ENCODE data around the gene ZBTB16. TPM values are rescaled to one million over a fixed set of nuclear protein-coding genes. Genes with fewer than 3 reads are reported as not detected.

The ZBTB16 gene
- total RNA-seq, 1 donor from 2014 or later, result 64.5 TPM

GRCh38 chr11:114263513-114264170 lies 204.1 kb downstream of the ZBTB16 start:
- no peaks in the 10 kb centered on the region for H3K9me3 ChIP-seq (replicated peaks)
- TF ChIP-seq, protein P1, sequence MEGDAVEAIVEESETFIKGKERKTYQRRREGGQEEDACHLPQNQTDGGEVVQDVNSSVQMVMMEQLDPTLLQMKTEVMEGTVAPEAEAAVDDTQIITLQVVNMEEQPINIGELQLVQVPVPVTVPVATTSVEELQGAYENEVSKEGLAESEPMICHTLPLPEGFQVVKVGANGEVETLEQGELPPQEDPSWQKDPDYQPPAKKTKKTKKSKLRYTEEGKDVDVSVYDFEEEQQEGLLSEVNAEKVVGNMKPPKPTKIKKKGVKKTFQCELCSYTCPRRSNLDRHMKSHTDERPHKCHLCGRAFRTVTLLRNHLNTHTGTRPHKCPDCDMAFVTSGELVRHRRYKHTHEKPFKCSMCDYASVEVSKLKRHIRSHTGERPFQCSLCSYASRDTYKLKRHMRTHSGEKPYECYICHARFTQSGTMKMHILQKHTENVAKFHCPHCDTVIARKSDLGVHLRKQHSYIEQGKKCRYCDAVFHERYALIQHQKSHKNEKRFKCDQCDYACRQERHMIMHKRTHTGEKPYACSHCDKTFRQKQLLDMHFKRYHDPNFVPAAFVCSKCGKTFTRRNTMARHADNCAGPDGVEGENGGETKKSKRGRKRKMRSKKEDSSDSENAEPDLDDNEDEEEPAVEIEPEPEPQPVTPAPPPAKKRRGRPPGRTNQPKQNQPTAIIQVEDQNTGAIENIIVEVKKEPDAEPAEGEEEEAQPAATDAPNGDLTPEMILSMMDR (IDR thresholded peaks at IDR 0.05; ENCODE audit: borderline replicate concordance), result no peak
- H3K27ac ChIP-seq (replicated peaks), result no peak overlapping the region
- H3K27me3 ChIP-seq (ENCODE audit: low read depth), result no peaks in the 10 kb centered on the region
- no peaks in the 10 kb centered on the region for H3K36me3 ChIP-seq
- H3K4me1 ChIP-seq, result peaks cover 41% of the 10 kb centered on the region
- intact Hi-C loops (cut with micrococcal nuclease), result loop anchor here (2.0 kb wide), 2 partner anchors 269 to 367 kb away; no protein-coding TSS in a partner anchor
- H3K4me3 ChIP-seq, result no peak overlapping the region
- DNase-seq, result no peak

DNA sequence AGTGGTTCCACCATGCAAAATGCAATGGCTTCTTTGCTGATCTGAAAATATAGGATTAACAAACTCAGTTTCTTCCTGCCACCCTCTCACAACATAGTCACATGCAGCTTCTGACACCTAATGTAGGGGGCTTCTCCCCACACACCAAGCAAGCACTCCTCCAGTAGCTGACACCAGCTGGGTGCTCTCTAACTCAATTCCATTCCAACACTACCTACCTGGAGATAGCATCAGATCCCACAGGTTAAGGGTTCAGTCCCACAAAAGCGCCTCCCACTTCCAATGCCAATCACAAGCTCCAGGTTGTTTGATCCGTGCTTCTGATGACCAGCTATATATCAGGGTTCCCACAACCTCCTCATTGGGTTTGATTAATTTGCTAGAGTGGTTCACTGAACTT lies 204.9 kb downstream of the ZBTB16 start:
- H3K36me3 ChIP-seq, result no peaks in the 10 kb centered on the region
- no peaks in the 10 kb centered on the region for H3K27me3 ChIP-seq (ENCODE audit: low read depth)
- no peaks in the 10 kb centered on the region for H3K9me3 ChIP-seq (replicated peaks)
- DNase-seq, result no peak
- peaks cover 38% of the 10 kb centered on the region for H3K4me1 ChIP-seq
- intact Hi-C loops (cut with micrococcal nuclease), result no loop called here
- TF ChIP-seq, protein P1 (IDR thresholded peaks at IDR 0.05; ENCODE audit: borderline replicate concordance), result no peak
- no peak overlapping the region for H3K4me3 ChIP-seq
- H3K27ac ChIP-seq (replicated peaks), result no peak overlapping the region

DNA sequence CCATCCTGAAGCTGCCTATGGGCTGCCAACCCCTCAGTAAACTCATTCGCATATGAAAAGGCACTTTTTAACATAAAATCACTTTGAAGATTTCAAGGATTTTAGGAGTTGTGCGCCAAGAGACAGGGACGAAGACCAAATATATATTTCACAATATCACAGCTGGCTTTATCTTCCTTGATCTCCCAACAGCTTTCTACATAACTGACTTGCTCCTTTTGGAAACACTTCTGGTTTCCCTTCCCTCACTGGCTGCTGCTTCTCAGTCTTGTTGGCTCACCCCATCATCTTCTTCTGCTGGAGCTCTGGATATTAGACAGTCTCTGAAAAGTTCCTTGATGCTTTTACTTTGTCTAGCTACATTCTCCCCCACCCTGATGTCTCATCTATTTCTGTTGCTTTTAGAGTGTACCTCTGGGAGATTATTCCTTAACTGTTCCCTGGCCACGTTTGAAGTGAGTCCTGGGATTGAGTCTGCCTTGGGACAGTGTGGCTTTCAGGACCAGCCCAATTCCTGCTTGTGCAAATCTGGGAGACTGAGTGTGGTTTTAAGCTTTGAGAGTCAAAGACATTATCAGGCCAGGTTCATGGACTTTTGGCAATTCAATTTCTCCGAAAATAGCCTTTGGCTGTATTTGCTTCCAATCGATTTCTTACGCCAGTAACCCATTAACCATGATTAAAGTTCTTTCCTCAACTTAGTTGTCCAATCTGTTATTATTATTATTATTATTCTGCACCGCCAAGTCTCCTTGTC lies 205.8 kb downstream of the ZBTB16 start:
- Histone ChIP-seq H3K4me1 (peaks cover 29% of the 10 kb centered on the region), H3K36me3 (peaks cover 2% of the 10 kb centered on the region), H3K27ac (replicated peaks) (no peak overlapping the region), H3K9me3 (replicated peaks) (no peaks in the 10 kb centered on the region), H3K4me3 (no peak overlapping the region), H3K27me3 (ENCODE audit: low read depth) (no peaks in the 10 kb centered on the region)
- TF ChIP-seq, protein P1 (IDR thresholded peaks at IDR 0.05; ENCODE audit: borderline replicate concordance), result no peak
- intact Hi-C loops (cut with micrococcal nuclease), result no loop called here
- no peak for DNase-seq

GRCh38 chr11:114269498-114269897 lies 210.0 kb downstream of the ZBTB16 start:
- TF ChIP-seq, protein P1 (IDR thresholded peaks at IDR 0.05; ENCODE audit: borderline replicate concordance), result no peak
- H3K27ac ChIP-seq (replicated peaks), result no peak overlapping the region
- H3K9me3 ChIP-seq (replicated peaks), result no peaks in the 10 kb centered on the region
- peaks cover 6% of the 10 kb centered on the region for H3K36me3 ChIP-seq
- H3K27me3 ChIP-seq (ENCODE audit: low read depth), result peaks cover 11% of the 10 kb centered on the region
- DNase-seq, result no peak
- no peak overlapping the region for H3K4me3 ChIP-seq
- intact Hi-C loops (cut with micrococcal nuclease), result no loop called here
- peaks cover 5% of the 10 kb centered on the region for H3K4me1 ChIP-seq

DNA sequence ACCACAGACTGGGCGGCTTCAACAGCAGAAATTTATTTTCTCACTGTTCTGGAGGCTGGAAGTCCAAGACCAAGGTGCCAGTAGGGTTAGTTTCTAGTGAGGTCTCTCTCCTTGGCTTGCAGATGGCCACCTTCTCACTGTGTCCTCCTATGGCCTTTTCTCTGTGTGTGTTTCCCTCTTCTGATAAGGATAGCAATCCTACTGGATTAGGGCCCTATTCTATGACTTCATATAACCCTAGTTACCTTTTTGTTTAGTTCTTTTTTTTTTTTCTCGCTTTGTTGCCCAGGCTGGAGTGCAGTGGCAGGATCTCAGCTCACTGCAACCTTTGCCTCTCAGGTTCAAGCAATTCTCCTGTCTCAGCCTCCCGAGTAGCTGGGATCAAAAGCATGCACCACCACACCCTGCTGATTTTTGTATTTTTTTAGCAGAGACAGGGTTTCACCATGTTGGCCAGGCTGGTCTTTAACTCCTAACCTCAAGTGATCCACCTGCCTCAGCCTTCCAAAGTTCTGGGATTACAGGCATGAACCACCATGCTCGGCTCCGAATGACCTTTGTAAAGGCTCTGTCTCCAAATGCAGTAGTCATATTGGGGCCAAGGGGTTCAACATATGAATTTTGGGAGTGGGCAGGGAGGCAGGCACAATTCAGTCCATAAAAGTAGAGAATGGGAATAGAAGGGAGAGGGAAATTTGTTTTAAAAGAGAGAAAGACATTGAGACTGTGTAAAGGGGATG lies 211.2 kb downstream of the ZBTB16 start:
- TF ChIP-seq, protein P1 (IDR thresholded peaks at IDR 0.05; ENCODE audit: borderline replicate concordance), result no peak
- intact Hi-C loops (cut with micrococcal nuclease), result no loop called here
- H3K4me1 ChIP-seq, result peaks cover 12% of the 10 kb centered on the region
- H3K27me3 ChIP-seq (ENCODE audit: low read depth), result peaks cover 11% of the 10 kb centered on the region
- H3K27ac ChIP-seq (replicated peaks), result no peak overlapping the region
- H3K36me3 ChIP-seq, result peaks cover 6% of the 10 kb centered on the region
- no peak for DNase-seq
- H3K4me3 ChIP-seq, result no peak overlapping the region
- H3K9me3 ChIP-seq (replicated peaks), result no peaks in the 10 kb centered on the region
